GM21360 (cell line): Measurements from ENCODE around the gene SANBR.

Experiments used
- ATAC-seq: cut with Tn5 transposase; IDR thresholded peaks from one replicate; pipeline ENCODE4 v1.9.1; 2021; ENCODE audit warnings: mild to moderate bottlenecking, moderate library complexity; ENCODE audit not compliant: unreplicated experiment

The SANBR gene

DNA sequence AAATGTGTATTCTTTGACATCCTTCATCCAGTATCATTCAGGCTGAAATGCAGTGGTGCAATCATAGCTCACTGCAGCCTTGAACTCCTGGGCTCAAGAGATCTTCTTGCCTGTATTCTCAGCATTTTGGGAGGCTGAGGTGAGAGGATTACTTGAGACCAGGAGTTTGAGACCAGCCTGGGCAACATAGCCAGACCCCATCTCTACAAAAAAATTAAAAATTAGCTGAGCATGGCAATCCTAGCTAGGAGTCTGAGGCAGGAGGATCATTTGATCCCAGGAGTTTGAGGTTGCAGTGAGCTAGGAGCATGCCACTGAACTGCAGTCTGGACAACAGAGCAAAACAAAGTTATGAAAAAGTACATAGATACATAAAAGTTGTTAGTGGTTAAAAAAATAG lies 24.1 kb downstream of the SANBR start:
- no peak for ATAC-seq

- ATAC-seq, result no peak
Measured at GRCh38 chr2:61090386-61090921, 24.8 kb downstream of the SANBR start.

- ATAC-seq, result no peak
Measured at GRCh38 chr2:61091485-61091884, 25.8 kb downstream of the SANBR start.

GRCh38 chr2:61096438-61096837 lies 30.8 kb downstream of the SANBR start:
- no peak for ATAC-seq

DNA sequence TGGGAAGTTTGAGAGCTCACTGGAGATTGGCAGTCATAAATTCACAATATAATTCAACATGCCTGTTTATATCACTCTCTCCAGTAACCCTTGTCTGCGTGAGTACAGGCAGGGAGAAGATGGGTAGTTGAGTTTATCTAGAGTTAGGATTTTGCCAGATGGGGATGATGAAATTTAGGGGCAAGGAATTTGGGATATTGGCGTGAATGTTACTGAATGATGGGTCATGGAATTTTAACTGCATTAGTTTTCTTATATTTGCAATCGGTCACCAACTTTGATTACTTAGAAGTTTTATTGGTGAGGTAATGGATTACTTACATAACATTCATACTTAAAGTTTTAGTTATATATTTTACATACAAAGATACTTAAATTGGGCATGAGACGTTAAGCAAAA lies 35.1 kb downstream of the SANBR start:
- no peak for ATAC-seq

DNA sequence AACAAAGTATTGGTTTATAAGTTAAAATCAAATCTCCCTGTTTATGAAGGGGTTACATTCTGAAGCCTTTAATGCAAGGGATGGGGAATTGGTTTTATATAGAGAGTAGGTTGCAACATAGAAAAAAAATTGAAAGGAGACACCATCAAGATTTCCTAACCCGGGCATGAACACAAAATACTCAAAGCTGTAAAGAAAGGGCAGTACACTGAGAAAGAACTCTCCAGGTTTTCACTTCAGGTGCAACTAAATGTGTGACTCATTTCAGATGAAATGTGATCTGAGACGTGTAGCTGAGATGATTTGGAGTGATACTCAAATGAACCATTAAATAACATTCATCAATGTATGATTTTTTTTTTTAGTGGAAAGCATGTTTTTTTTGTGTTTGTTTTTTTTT lies 43.6 kb downstream of the SANBR start:
- no peak for ATAC-seq

DNA sequence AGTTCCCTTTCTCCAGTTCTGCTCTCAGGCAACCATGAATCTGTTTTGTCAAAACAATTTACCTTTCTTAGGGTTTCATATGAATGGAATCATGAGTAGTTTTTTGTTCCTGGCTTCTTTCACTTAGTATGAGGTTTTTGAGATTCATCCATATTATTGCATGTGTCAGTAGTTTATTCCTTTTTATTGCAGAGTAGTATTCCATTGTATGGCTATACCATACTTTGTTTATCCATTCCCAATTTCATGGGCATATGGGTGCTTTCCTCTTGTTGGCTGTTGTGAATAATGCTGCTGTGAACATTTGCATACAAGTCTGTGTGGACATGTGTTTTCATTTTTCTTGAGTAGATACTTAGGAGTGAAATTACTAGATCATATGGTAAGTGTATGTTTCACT lies 46.0 kb downstream of the SANBR start:
- ATAC-seq, result no peak

GRCh38 chr2:61114147-61114546 lies 48.5 kb downstream of the SANBR start:
- no peak for ATAC-seq
